RKO (cell line): ENCODE measurements around the gene TCOF1.

Experiments
- DNase-seq: peaks from one replicate; pipeline ENCODE4 v3.0.0-alpha.2; 2016; ENCODE audit warnings: low spot score

Gene TCOF1

GRCh38 chr5:150392680-150393079 lies 35.2 kb downstream of the TCOF1 start:
- DNase-seq, result no peak

GRCh38 chr5:150393096-150393645 lies 35.7 kb downstream of the TCOF1 start:
- no peak for DNase-seq

GRCh38 chr5:150394131-150394530 lies 36.6 kb downstream of the TCOF1 start:
- no peak for DNase-seq

GRCh38 chr5:150394912-150395687 lies 37.6 kb downstream of the TCOF1 start:
- no peak for DNase-seq

- DNase-seq, result no peak
Measured at GRCh38 chr5:150395688-150395975, 38.1 kb downstream of the TCOF1 start.

GRCh38 chr5:150396267-150396666 lies 38.8 kb downstream of the TCOF1 start:
- DNase-seq, result no peak

- no peak for DNase-seq
Measured at GRCh38 chr5:150397146-150397781, 39.8 kb downstream of the TCOF1 start.

- no peak for DNase-seq
Measured at GRCh38 chr5:150397782-150398721, 40.6 kb downstream of the TCOF1 start.

GRCh38 chr5:150398722-150399523 lies 41.4 kb downstream of the TCOF1 start:
- no peak for DNase-seq

GRCh38 chr5:150399524-150400211 lies 42.2 kb downstream of the TCOF1 start:
- no peak for DNase-seq

- no peak for DNase-seq
Measured at GRCh38 chr5:150400316-150401075, 43.0 kb downstream of the TCOF1 start.

GRCh38 chr5:150401076-150401375 lies 43.5 kb downstream of the TCOF1 start:
- DNase-seq, result no peak

GRCh38 chr5:150401376-150402228 lies 44.1 kb downstream of the TCOF1 start:
- DNase-seq, result no peak

GRCh38 chr5:150402229-150402773 lies 44.8 kb downstream of the TCOF1 start:
- DNase-seq, result no peak

GRCh38 chr5:150402901-150403342 lies 45.4 kb downstream of the TCOF1 start:
- DNase-seq, result no peak

GRCh38 chr5:150404121-150404520 lies 46.6 kb downstream of the TCOF1 start:
- no peak for DNase-seq

- DNase-seq, result no peak
Measured at GRCh38 chr5:150404535-150404934, 47.0 kb downstream of the TCOF1 start.

GRCh38 chr5:150404941-150405816 lies 47.7 kb downstream of the TCOF1 start:
- DNase-seq, result no peak
